K562 (cell line): ENCODE results near the gene TCEAL8. TPM values are rescaled to one million over a fixed set of nuclear protein-coding genes. Genes with fewer than 3 reads are reported as not detected.
A peak's percentile ranks its signal among the peaks of the same experiment; 100 is the strongest.

ENCODE experiments used
- ATAC-seq: fragments of 200-7000 bp; cut with Tn5 transposase; 3 replicates; pipeline ENCODE4 v1.9.1; 2020; ENCODE audit warnings: moderate library complexity
- BruUV-seq: library from RNA; stranded (reverse); fragments of 400-500 nt; replicated peaks from 2 replicates; lab custom pipeline; 2021; lab: Mats Ljungman, UMichigan
- CTCF ChIA-PET: fragments of 300-600 bp; formaldehyde crosslinking; extraction: SDS; loops from one replicate; lab custom pipeline; 2021; ENCODE audit warnings: low intra/inter-chr PET ratio; lab: Yijun Ruan, JAX
- POLR2A ChIA-PET: fragments of 300-600, 350-650 bp; sonication (Branson Sonifier 250); formaldehyde crosslinking; extraction: SDS; loops from one replicate; lab custom pipeline; 2021; ENCODE audit warnings: antibody characterized with exemption, inconsistent platforms; lab: Yijun Ruan, JAX
- DNase-seq, 4 experiments: peaks; one replicate each; pipeline versions ENCODE4 v3.0.0 to v3.0.0-alpha.2; 2011 to 2018; ENCODE audit warnings: low spot score in 3 of 4, mixed read lengths in 3 of 4; ENCODE audit errors: extremely low read depth in 1 of 4
- FAIRE-seq: peaks from 2 replicates; lab custom pipeline; 2011; peaks lifted over from hg19 to GRCh38; lab: Jason Lieb, UNC
- H2AFZ ChIP-seq: 2 replicates; pipeline ENCODE4 v1.6.0; 2011; ENCODE audit warnings: low read depth, low read length, control low read depth, inconsistent platforms
- H3K27ac ChIP-seq: fragments of 200-600 bp; 3 replicates; pipeline ENCODE4 v1.8.0; 2011; ENCODE audit warnings: low read depth, mild to moderate bottlenecking, control low read depth, inconsistent platforms, low read length, moderate library complexity, mixed read lengths; ENCODE audit errors: extremely low read depth
- H3K27me3 ChIP-seq, 2 experiments: fragments of 300-600 bp in 1 of 2; 2 replicates in 1 of 2; 3 replicates in 1 of 2; pipeline versions ENCODE4 v1.6.0 to v1.8.0; 2011; ENCODE audit warnings: inconsistent platforms in 2 of 2, low read length in 2 of 2, mild to moderate bottlenecking in 1 of 2, mixed read lengths in 1 of 2, moderate library complexity in 1 of 2; ENCODE audit not compliant: control insufficient read depth in 2 of 2, insufficient read depth in 2 of 2
- H3K36me3 ChIP-seq: fragments of 300-600 bp; 3 replicates; pipeline ENCODE4 v1.8.0; 2011; ENCODE audit warnings: mild to moderate bottlenecking, low read length, inconsistent platforms; ENCODE audit not compliant: control insufficient read depth, insufficient read depth
- H3K4me1 ChIP-seq, 2 experiments: fragments of 200-600 bp in 1 of 2; replicated peaks in 1 of 2; 2 replicates in 1 of 2; 3 replicates in 1 of 2; pipeline versions ENCODE4 v1.5.1 to v1.8.0; 2011; ENCODE audit warnings: inconsistent platforms in 2 of 2, low read length in 2 of 2, mild to moderate bottlenecking in 1 of 2, mixed read lengths in 1 of 2, moderate library complexity in 1 of 2; ENCODE audit not compliant: control insufficient read depth in 2 of 2, insufficient read depth in 2 of 2
- H3K4me2 ChIP-seq: 2 replicates; pipeline ENCODE4 v1.6.1; 2011; ENCODE audit warnings: low read length, control low read depth, inconsistent platforms, mixed read lengths; ENCODE audit not compliant: insufficient read depth
- H3K4me3 ChIP-seq: fragments of 200-600 bp; sonication (generic), shearing (Covaris generic); 2 replicates; pipeline ENCODE4 v1.5.1; 2016; ENCODE audit warnings: control low read depth, inconsistent platforms
- H3K79me2 ChIP-seq: fragments of 200-600 bp; 3 replicates; pipeline ENCODE4 v1.8.0; 2011; ENCODE audit warnings: low read length, inconsistent platforms; ENCODE audit not compliant: control insufficient read depth, insufficient read depth
- H3K9ac ChIP-seq, 2 experiments: 2 replicates each; pipeline versions ENCODE4 v1.6.0 to v1.6.1; 2011; ENCODE audit warnings: low read depth in 2 of 2, low read length in 2 of 2, control low read depth in 1 of 2, inconsistent platforms in 1 of 2, mild to moderate bottlenecking in 1 of 2, mixed read lengths in 1 of 2; ENCODE audit not compliant: insufficient read depth in 1 of 2
- H3K9me1 ChIP-seq: one replicate; pipeline ENCODE4 v1.6.0; 2011; ENCODE audit warnings: inconsistent platforms, mild to moderate bottlenecking, low read length, moderate library complexity; ENCODE audit not compliant: control insufficient read depth, insufficient read depth
- H3K9me3 ChIP-seq: replicated peaks from 2 replicates; pipeline ENCODE4 v1.5.1; 2011; ENCODE audit warnings: low read depth, low read length, inconsistent platforms; ENCODE audit not compliant: control insufficient read depth, insufficient read depth
- H4K20me1 ChIP-seq: replicated peaks from 2 replicates; pipeline ENCODE4 v1.6.1; 2011; ENCODE audit warnings: low read length, inconsistent platforms, mixed read lengths; ENCODE audit not compliant: control insufficient read depth, insufficient read depth
- CHD2 ChIP-seq: IDR thresholded peaks from 2 replicates; pipeline ENCODE4 v1.6.1; 2011; ENCODE audit warnings: low read depth, low read length
- NELFE ChIP-seq: IDR thresholded peaks from 2 replicates; pipeline ENCODE4 v1.6.1; 2011; ENCODE audit warnings: mild to moderate bottlenecking; ENCODE audit not compliant: insufficient read depth, insufficient read length
- NR2C1 ChIP-seq, 2 experiments: fragments of 450-650 bp; IDR thresholded peaks; 2 replicates each; pipeline ENCODE4 v1.6.1; 2017; ENCODE audit warnings: mild to moderate bottlenecking in 2 of 2, antibody characterized with exemption in 1 of 2, inconsistent platforms in 1 of 2, missing compliant biosample characterization in 1 of 2, missing genetic modification characterization in 1 of 2
- RBM39 ChIP-seq: fragments of 200-400 bp; formaldehyde crosslinking; optimal IDR thresholded peaks from 2 replicates; pipeline ENCODE3; 2018; ENCODE audit warnings: low read depth, low read length
- THAP7 ChIP-seq: fragments of 250-450 bp; sonication (Bioruptor Pico); IDR thresholded peaks from 2 replicates; pipeline ENCODE4 v1.5.0; 2021
- ZBTB5 ChIP-seq: fragments of 450-650 bp; IDR thresholded peaks from 2 replicates; pipeline ENCODE4 v1.6.1; 2017; ENCODE audit warnings: antibody characterized with exemption
- ZNF23 ChIP-seq: fragments of 250-450 bp; sonication (Bioruptor Pico); IDR thresholded peaks from 2 replicates; pipeline ENCODE4 v1.4.0; 2020; ENCODE audit warnings: mild to moderate bottlenecking
- ZNF444 ChIP-seq: fragments of 250-450 bp; sonication (Bioruptor Pico); IDR thresholded peaks from 2 replicates; pipeline ENCODE4 v1.4.0; 2020; ENCODE audit warnings: mild to moderate bottlenecking, moderate library complexity
- WGBS: fragments of 100-300 bp; shearing (Covaris generic); methylation state at CpG from one replicate; pipeline ENCODE4 v1.1.6; 2016; ENCODE audit warnings: low coverage, mixed read lengths; ENCODE audit not compliant: insufficient coverage; ENCODE audit errors: missing lambda C conversion rate; 5-methylcytosine and 5-hydroxymethylcytosine counted together
- in situ Hi-C: fragments of 300-500 bp; cut with MboI; formaldehyde crosslinking; loops from 4 replicates; pipeline ENCODE4 v1.15.0; 2018; ENCODE audit warnings: inconsistent platforms, mixed read lengths
- intact Hi-C: fragments of 100-400 bp; cut with micrococcal nuclease; formaldehyde crosslinking; loops from 2 replicates; pipeline ENCODE4 v1.14.2; 2022
- polyA plus RNA-seq, 8 experiments: library from polyadenylated mRNA; depleted of rRNA in 4 of 8; stranded (reverse) in 5 of 8; unstranded in 3 of 8; fragments of >200 nt; fragmentation: Nextera tagmentation in 2 of 8; fragmentation: Illumina TruSeq in 1 of 8; extraction: Ambion mirVana in 2 of 8; extraction: Trizol in 1 of 8; gene quantifications; 2 replicates each; pipeline versions ENCODE4 v1.2.1 to v1.2.3, GENCODE V29; 2011 to 2014; ENCODE audit warnings: inconsistent platforms in 1 of 8, missing spikeins in 1 of 8
- total RNA-seq, 7 experiments: library from RNA; depleted of rRNA in 6 of 7; stranded (reverse); fragments of >200 nt in 6 of 7; fragmentation: Illumina TruSeq in 2 of 7; extraction: Trizol in 2 of 7; gene quantifications; 2 replicates each; pipeline versions ENCODE4 v1.2.1 to v1.2.3, GENCODE V29; 2011 to 2021; ENCODE audit warnings: low replicate concordance in 1 of 7
- TF ChIP-seq, protein P1 (sequence below): fragments of 150-350 bp; IDR thresholded peaks from 2 replicates; pipeline ENCODE4 v1.6.1; 2014; ENCODE audit warnings: low read depth, mild to moderate bottlenecking, low read length, borderline replicate concordance
- TF ChIP-seq, protein P2 (sequence below): IDR thresholded peaks from 2 replicates; pipeline ENCODE4 v1.6.1; 2011; ENCODE audit warnings: borderline replicate concordance, low read depth, mild to moderate bottlenecking, moderate library complexity, low read length; ENCODE audit not compliant: insufficient read depth, poor library complexity, severe bottlenecking
- TF ChIP-seq, protein P3 (sequence below): fragments of 250-450 bp; sonication (Bioruptor Pico); IDR thresholded peaks from 2 replicates; pipeline ENCODE4 v1.8.0; 2022; ENCODE audit warnings: inconsistent platforms, mild to moderate bottlenecking, moderate library complexity, borderline replicate concordance

The TCEAL8 gene
- total and polyA plus RNA-seq, 9 of the 15 experiments (the other 6 are each of a cell fraction or from before 2014, with no cell fraction given): 49.0 to 178 (median 101) TPM

DNA sequence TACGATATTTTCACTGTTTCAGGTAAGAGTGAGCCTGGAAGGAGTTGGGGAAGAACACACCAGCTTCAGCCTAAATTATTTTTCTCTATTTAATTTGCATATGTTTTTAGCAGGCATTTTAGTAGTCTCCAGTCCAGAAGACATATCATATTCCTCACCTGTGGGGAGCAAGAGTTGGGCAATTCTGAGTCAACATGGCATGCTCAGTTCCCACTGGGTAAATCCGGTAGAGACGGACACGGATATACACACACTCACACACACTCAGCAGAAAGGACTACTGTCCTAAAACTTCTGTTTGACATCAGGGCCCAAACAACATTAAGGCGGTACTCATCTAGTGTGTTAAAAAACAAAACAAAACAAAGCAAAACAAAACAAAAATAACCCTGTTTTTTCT, 44.9 kb downstream of the TCEAL8 start:
- ChIA-PET POLR2A (no interaction called here), CTCF (no interaction called here)
- Histone ChIP-seq H2AFZ (peak overlapping the region; percentile 87; the same call in 1 of the 2 replicates), H3K27me3 (no peaks in the 10 kb centered on the region), H3K9me3 (no peaks in the 10 kb centered on the region), H3K4me3 (no peak overlapping the region), H3K9ac (no peak overlapping the region), H4K20me1 (no peaks in the 10 kb centered on the region), H3K9me1 (no peaks in the 10 kb centered on the region), H3K27ac (no peak overlapping the region), H3K4me2 (no peak overlapping the region), H3K4me1 (peaks cover 9 to 21% of the 10 kb centered on the region in 2 experiments; a peak in 4 of 5 replicates), H3K79me2 (peaks cover 3% of the 10 kb centered on the region), H3K36me3 (no peaks in the 10 kb centered on the region)
- no TSS peak for BruUV-seq
- no peak for ATAC-seq
- TF ChIP-seq ZNF23 (CRISPR knock-in tag): no peak
- TF ChIP-seq THAP7 (CRISPR knock-in tag): no peak
- TF ChIP-seq ZNF444 (CRISPR knock-in tag): no peak
- TF ChIP-seq NR2C1 (IDR thresholded peaks at IDR 0.05): no peak
- no peak for TF ChIP-seq NR2C1 (tag; IDR thresholded peaks at IDR 0.05)
- no peak for TF ChIP-seq NELFE
- TF ChIP-seq, protein P1, sequence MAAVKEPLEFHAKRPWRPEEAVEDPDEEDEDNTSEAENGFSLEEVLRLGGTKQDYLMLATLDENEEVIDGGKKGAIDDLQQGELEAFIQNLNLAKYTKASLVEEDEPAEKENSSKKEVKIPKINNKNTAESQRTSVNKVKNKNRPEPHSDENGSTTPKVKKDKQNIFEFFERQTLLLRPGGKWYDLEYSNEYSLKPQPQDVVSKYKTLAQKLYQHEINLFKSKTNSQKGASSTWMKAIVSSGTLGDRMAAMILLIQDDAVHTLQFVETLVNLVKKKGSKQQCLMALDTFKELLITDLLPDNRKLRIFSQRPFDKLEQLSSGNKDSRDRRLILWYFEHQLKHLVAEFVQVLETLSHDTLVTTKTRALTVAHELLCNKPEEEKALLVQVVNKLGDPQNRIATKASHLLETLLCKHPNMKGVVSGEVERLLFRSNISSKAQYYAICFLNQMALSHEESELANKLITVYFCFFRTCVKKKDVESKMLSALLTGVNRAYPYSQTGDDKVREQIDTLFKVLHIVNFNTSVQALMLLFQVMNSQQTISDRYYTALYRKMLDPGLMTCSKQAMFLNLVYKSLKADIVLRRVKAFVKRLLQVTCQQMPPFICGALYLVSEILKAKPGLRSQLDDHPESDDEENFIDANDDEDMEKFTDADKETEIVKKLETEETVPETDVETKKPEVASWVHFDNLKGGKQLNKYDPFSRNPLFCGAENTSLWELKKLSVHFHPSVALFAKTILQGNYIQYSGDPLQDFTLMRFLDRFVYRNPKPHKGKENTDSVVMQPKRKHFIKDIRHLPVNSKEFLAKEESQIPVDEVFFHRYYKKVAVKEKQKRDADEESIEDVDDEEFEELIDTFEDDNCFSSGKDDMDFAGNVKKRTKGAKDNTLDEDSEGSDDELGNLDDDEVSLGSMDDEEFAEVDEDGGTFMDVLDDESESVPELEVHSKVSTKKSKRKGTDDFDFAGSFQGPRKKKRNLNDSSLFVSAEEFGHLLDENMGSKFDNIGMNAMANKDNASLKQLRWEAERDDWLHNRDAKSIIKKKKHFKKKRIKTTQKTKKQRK: no peak
- TF ChIP-seq, protein P2, sequence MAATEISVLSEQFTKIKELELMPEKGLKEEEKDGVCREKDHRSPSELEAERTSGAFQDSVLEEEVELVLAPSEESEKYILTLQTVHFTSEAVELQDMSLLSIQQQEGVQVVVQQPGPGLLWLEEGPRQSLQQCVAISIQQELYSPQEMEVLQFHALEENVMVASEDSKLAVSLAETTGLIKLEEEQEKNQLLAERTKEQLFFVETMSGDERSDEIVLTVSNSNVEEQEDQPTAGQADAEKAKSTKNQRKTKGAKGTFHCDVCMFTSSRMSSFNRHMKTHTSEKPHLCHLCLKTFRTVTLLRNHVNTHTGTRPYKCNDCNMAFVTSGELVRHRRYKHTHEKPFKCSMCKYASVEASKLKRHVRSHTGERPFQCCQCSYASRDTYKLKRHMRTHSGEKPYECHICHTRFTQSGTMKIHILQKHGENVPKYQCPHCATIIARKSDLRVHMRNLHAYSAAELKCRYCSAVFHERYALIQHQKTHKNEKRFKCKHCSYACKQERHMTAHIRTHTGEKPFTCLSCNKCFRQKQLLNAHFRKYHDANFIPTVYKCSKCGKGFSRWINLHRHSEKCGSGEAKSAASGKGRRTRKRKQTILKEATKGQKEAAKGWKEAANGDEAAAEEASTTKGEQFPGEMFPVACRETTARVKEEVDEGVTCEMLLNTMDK: no peak
- no peak for TF ChIP-seq ZBTB5
- TF ChIP-seq, protein P3, sequence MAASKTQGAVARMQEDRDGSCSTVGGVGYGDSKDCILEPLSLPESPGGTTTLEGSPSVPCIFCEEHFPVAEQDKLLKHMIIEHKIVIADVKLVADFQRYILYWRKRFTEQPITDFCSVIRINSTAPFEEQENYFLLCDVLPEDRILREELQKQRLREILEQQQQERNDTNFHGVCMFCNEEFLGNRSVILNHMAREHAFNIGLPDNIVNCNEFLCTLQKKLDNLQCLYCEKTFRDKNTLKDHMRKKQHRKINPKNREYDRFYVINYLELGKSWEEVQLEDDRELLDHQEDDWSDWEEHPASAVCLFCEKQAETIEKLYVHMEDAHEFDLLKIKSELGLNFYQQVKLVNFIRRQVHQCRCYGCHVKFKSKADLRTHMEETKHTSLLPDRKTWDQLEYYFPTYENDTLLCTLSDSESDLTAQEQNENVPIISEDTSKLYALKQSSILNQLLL (CRISPR knock-in tag): no peak
- TF ChIP-seq CHD2: no peak
- no peak for TF ChIP-seq RBM39
- in situ Hi-C loops (no loop called here), intact Hi-C loops (no loop called here)
- WGBS: 57% methylated on average over 5 of the region's 5 CpGs
- DNase-seq: no peak
- peak; percentile 63 for FAIRE-seq
